Measurements from ENCODE around the gene CLTA. TPM values are rescaled to one million over a fixed set of nuclear protein-coding genes. Genes with fewer than 3 reads are reported as not detected.

Gene CLTA
- total RNA-seq (100 to 1,000 TPM in 1 of 5 experiments, 10 to 100 TPM in 4; 32.2 to 140 (median 69.5) TPM), polyA plus RNA-seq (100 to 1,000 TPM in 1 of 2 donors, 10 to 100 TPM in 1; 72.0 to 114 TPM), total RNA-seq (27.9 reads per million, percentile 58 among the genes with 10 or more reads in this experiment)

DNA sequence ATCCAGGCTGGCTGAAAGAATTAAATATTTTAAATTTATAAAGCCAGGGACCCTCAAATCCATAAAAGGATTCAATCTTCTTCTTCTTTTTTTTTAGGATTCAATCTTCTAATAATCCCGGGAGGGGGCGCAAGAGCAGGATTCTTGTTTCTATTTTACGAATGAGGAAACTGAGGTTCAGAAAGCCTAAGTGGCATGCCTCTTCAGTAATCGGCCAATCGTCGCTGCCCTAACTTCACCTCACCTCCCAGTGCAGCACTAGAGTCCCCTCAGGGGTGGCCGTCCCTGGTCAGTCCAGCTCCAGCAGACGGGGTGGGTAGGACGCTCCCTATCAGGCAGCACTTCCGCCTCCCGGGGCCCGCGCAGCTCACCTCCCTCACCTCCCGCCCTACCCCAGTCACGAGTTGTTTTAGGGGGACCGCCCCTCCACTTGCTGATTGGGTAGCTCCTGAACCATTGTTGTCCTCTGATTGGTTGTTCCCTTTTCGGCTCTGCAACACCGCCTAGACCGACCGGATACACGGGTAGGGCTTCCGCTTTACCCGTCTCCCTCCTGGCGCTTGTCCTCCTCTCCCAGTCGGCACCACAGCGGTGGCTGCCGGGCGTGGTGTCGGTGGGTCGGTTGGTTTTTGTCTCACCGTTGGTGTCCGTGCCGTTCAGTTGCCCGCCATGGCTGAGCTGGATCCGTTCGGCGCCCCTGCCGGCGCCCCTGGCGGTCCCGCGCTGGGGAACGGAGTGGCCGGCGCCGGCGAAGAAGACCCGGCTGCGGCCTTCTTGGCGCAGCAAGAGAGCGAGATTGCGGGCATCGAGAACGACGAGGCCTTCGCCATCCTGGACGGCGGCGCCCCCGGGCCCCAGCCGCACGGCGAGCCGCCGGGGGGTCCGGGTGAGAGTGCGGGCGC is at the start of gene CLTA:
Gene CLTA, plus strand, starts transcription at position 534 of the 902 bp plus-strand sequence. Its CDS starts 136 bp downstream, at position 670.
- H3K4me3 ChIP-seq (ENCODE audit: low read length) = peak within 1 kb of the TSS; percentile 98
- Mint-ChIP-seq H3K27me3 (no peaks in the 10 kb centered on the region), H3K4me3 (peak within 1 kb of the TSS; percentile 86 to 98 (median 95)), H3K4me1 (peaks cover 43 to 58% (median 49%) of the 10 kb centered on the region in 7 donors), H3K36me3 (peaks cover 0 to 18% (median 12%) of the 10 kb centered on the region in 5 donors), H3K27ac (peak within 1 kb of the TSS; percentile 80 to 97 (median 94)), H3K9me3 (no peaks in the 10 kb centered on the region)
- ChIA-PET CTCF (interaction anchor here (0.5 to 2.6 kb wide), 13 partner anchors 8 to 1482 kb away, joined by 3 to 25 read pairs (median 4); partner anchors contain the start of gene GNE), POLR2A (interaction anchor here (0.5 to 5.7 kb wide), 12 partner anchors 8 to 301 kb away, joined by 3 to 30 read pairs (median 4); partner anchors contain the start of gene GNE)
- ATAC-seq = peak; percentile 99
- intact Hi-C loops (cut with micrococcal nuclease) = loop anchor here (1.0 to 10.0 kb wide), 24 partner anchors 24 to 1813 kb away; partner anchors contain the start of genes GNE (in 2 of the 2), ATOSB (in 1 of the 2), FAM221B (in 1 of the 2) and GLIPR2 (in 1 of the 2)
- H3K9me3 ChIP-seq (ENCODE audit: control insufficient read depth in 2 of 3, low read length in 3 of 3) = no peaks in the 10 kb centered on the region
- H3K36me3 ChIP-seq (ENCODE audit: control insufficient read depth in 2 of 3, insufficient read depth in 3 of 3, low read length in 3 of 3) = peaks cover 0 to 12% (median 0%) of the 10 kb centered on the region in 3 experiments
- peak within 1 kb of the TSS; percentile 91 for H3K27ac ChIP-seq (ENCODE audit: low read depth, low read length)
- H3K4me1 ChIP-seq (ENCODE audit: control insufficient read depth in 2 of 2, insufficient read depth in 2 of 2, low read length in 2 of 2) = peaks cover 25 to 35% of the 10 kb centered on the region in 2 donors
- DNase-seq = peak; percentile 75 to 97 (median 96)
- H3K27me3 ChIP-seq (ENCODE audit: control insufficient read depth in 2 of 2, insufficient read depth in 2 of 2, low read length in 2 of 2) = no peaks in the 10 kb centered on the region

DNA sequence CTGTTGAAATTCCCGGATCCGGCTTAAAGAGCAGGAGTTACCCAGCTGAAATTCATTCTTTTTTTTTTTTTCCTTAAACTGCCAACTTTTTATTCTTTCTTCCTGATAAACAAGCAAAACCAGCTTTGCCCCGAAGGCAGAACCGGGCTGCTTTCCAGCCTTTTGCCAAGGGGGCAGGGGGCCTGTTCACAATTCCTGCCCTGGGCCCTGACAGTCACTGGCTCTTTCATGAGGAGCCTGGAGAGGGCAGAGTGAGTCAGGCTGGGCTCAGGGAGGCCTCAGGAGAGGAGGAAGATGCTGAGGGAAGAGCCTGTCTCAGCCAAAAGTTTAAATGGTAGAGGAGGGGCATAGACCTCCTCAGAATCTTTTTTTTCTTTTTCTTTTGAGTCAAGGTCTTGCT is 49.4 kb upstream of the CLTA start:
- H3K9me3 Mint-ChIP-seq = peaks cover 5 to 12% (median 11%) of the 10 kb centered on the region in 11 donors
- intact Hi-C loops (cut with micrococcal nuclease) = loop anchor here in 1 of 2 donors (2.0 to 5.0 kb wide), 3 partner anchors 50 to 346 kb away; partner anchors contain the start of genes CLTA and RNF38

GRCh38 chr9:36141761-36142160 is 49.0 kb upstream of the CLTA start:
- H3K9me3 Mint-ChIP-seq = peaks cover 5 to 15% (median 12%) of the 10 kb centered on the region in 11 donors
- Histone ChIP-seq H3K4me1 (ENCODE audit: control insufficient read depth in 2 of 2, insufficient read depth in 2 of 2, low read length in 2 of 2) (peaks cover 84 to 86% of the 10 kb centered on the region in 2 donors), H3K27me3 (ENCODE audit: control insufficient read depth in 2 of 2, insufficient read depth in 2 of 2, low read length in 2 of 2) (no peaks in the 10 kb centered on the region), H3K9me3 (ENCODE audit: control insufficient read depth in 2 of 3, low read length in 3 of 3) (peaks cover 0 to 11% (median 8%) of the 10 kb centered on the region in 3 experiments), H3K4me3 (ENCODE audit: low read length) (peak overlapping the region; percentile 49), H3K36me3 (ENCODE audit: control insufficient read depth in 2 of 3, insufficient read depth in 3 of 3, low read length in 3 of 3) (peaks cover 0 to 6% (median 0%) of the 10 kb centered on the region in 3 experiments), H3K27ac (ENCODE audit: low read depth, low read length) (peak overlapping the region; percentile 79)
- ATAC-seq (no peak), DNase-seq (no peak)
- H3K27me3 Mint-ChIP-seq = peaks cover 0 to 6% (median 0%) of the 10 kb centered on the region in 5 donors
- ChIA-PET CTCF (interaction anchor here (1.0 to 1.4 kb wide), 4 partner anchors 23 to 38 kb away, joined by 3 to 4 read pairs (median 3); partner anchors contain the start of gene CCIN), POLR2A (interaction anchor here (1.6 to 1.8 kb wide), 3 partner anchors 9 to 15 kb away, joined by 3 to 12 read pairs (median 8); no protein-coding TSS in a partner anchor)
- intact Hi-C loops (cut with micrococcal nuclease) = loop anchor here in 1 of 2 donors (2.0 to 5.0 kb wide), 3 partner anchors 49 to 346 kb away; partner anchors contain the start of genes CLTA and RNF38
- peaks cover 9 to 56% (median 14%) of the 10 kb centered on the region in 5 donors for H3K36me3 Mint-ChIP-seq
- H3K4me3 Mint-ChIP-seq = peak overlapping the region; percentile 55 to 93 (median 88)
- peaks cover 88 to 96% (median 94%) of the 10 kb centered on the region in 7 donors for H3K4me1 Mint-ChIP-seq
- H3K27ac Mint-ChIP-seq = peak overlapping the region; percentile 63 to 100 (median 98)

More for the DNA sequence above, 49.4 kb upstream of the CLTA start:
- H3K27ac Mint-ChIP-seq = peak overlapping the region in 8 of 9 donors; percentile 30 to 100 (median 98)
- DNase-seq (no peak), ATAC-seq (no peak)
- Histone ChIP-seq H3K4me3 (ENCODE audit: low read length) (no peak overlapping the region), H3K27me3 (ENCODE audit: control insufficient read depth in 2 of 2, insufficient read depth in 2 of 2, low read length in 2 of 2) (no peaks in the 10 kb centered on the region), H3K27ac (ENCODE audit: low read depth, low read length) (peak overlapping the region; percentile 79), H3K4me1 (ENCODE audit: control insufficient read depth in 2 of 2, insufficient read depth in 2 of 2, low read length in 2 of 2) (peaks cover 83 to 84% of the 10 kb centered on the region in 2 donors), H3K36me3 (ENCODE audit: control insufficient read depth in 2 of 3, insufficient read depth in 3 of 3, low read length in 3 of 3) (peaks cover 0 to 5% (median 0%) of the 10 kb centered on the region in 3 experiments), H3K9me3 (ENCODE audit: control insufficient read depth in 2 of 3, low read length in 3 of 3) (peaks cover 0 to 11% (median 8%) of the 10 kb centered on the region in 3 experiments)
- ChIA-PET POLR2A (interaction anchor here (1.6 to 1.8 kb wide), 3 partner anchors 10 to 15 kb away, joined by 3 to 12 read pairs (median 8); no protein-coding TSS in a partner anchor), CTCF (interaction anchor here (1.2 to 1.3 kb wide), 2 partner anchors 22 to 38 kb away, joined by 4 read pairs; no protein-coding TSS in a partner anchor)
- H3K27me3 Mint-ChIP-seq = peaks cover 0 to 6% (median 0%) of the 10 kb centered on the region in 5 donors
- peaks cover 7 to 54% (median 12%) of the 10 kb centered on the region in 5 donors for H3K36me3 Mint-ChIP-seq
- H3K4me3 Mint-ChIP-seq = peak overlapping the region; percentile 59 to 93 (median 84)
- peaks cover 88 to 93% (median 93%) of the 10 kb centered on the region in 7 donors for H3K4me1 Mint-ChIP-seq

DNA sequence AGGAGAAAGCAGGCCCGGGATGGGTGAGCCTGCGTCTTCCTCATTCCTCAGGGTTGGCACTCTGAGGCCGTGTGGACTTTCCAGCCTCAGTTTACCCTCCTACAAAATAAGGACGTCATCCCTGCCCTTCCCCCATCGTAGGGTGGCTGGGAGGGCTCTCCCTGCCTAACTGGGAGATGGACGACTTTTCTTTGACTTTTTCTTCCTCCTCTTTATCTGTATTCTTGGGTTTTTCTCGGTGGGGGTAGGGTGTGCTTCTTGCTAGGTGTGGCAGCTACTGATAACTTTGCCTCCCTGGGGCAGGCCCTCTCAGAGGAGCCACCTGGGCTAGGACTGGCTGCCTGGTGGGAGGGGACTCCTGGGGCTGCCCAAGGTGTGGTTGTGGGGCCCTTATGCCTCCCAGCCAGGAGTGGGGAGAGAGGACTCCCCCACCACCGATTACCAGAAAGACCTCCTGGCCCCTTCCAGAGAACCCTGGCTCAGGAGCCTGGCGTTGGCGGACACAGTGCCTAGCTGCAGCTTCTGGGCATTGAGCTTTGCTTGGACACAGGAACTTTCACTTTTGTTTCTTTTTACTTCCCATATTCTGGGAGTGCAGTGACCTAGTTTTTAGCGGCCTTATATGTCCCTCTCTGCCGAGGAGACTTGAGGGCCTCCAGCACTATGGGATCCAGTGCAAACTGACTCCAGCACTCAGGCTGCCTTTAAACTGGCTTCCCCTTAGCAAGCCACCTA is 48.0 kb upstream of the CLTA start:
- peaks cover 5 to 18% (median 14%) of the 10 kb centered on the region in 11 donors for H3K9me3 Mint-ChIP-seq
- no peaks in the 10 kb centered on the region for H3K27me3 ChIP-seq (ENCODE audit: control insufficient read depth in 2 of 2, insufficient read depth in 2 of 2, low read length in 2 of 2)
- peaks cover 9 to 65% (median 21%) of the 10 kb centered on the region in 5 donors for H3K36me3 Mint-ChIP-seq
- H3K27me3 Mint-ChIP-seq = peaks cover 0 to 3% (median 0%) of the 10 kb centered on the region in 5 donors
- H3K4me3 ChIP-seq (ENCODE audit: low read length) = peak overlapping the region; percentile 49
- H3K9me3 ChIP-seq (ENCODE audit: control insufficient read depth in 2 of 3, low read length in 3 of 3) = peaks cover 0 to 11% (median 8%) of the 10 kb centered on the region in 3 experiments
- peak overlapping the region; percentile 79 for H3K27ac ChIP-seq (ENCODE audit: low read depth, low read length)
- DNase-seq (no peak), ATAC-seq (peak; percentile 31)
- H3K27ac Mint-ChIP-seq = peak overlapping the region; percentile 89 to 100 (median 98)
- peaks cover 0 to 6% (median 0%) of the 10 kb centered on the region in 3 experiments for H3K36me3 ChIP-seq (ENCODE audit: control insufficient read depth in 2 of 3, insufficient read depth in 3 of 3, low read length in 3 of 3)
- POLR2A ChIA-PET = interaction anchor here (1.7 to 1.8 kb wide), 2 partner anchors 8 to 12 kb away, joined by 8 to 12 read pairs; no protein-coding TSS in a partner anchor
- intact Hi-C loops (cut with micrococcal nuclease) = loop anchor here in 1 of 2 donors (1.0 to 5.0 kb wide), 3 partner anchors 9 to 345 kb away; partner anchors contain the start of gene RNF38
- CTCF ChIA-PET = interaction anchor here (0.7 to 1.4 kb wide), 5 partner anchors 22 to 41 kb away, joined by 3 to 8 read pairs (median 3); partner anchors contain the start of gene CCIN
- H3K4me3 Mint-ChIP-seq = peak overlapping the region; percentile 84 to 94 (median 90)
- H3K4me1 ChIP-seq (ENCODE audit: control insufficient read depth in 2 of 2, insufficient read depth in 2 of 2, low read length in 2 of 2) = peaks cover 86 to 87% of the 10 kb centered on the region in 2 donors
- peaks cover 90 to 98% (median 95%) of the 10 kb centered on the region in 7 donors for H3K4me1 Mint-ChIP-seq

GRCh38 chr9:36143245-36143641 is 47.5 kb upstream of the CLTA start:
- ChIA-PET POLR2A (interaction anchor here (1.0 to 1.5 kb wide), 4 partner anchors 9 to 16 kb away, joined by 4 to 8 read pairs (median 6); no protein-coding TSS in a partner anchor), CTCF (interaction anchor here (1.2 to 1.7 kb wide), 3 partner anchors 24 to 41 kb away, joined by 3 to 6 read pairs (median 3); partner anchors contain the start of gene CCIN)
- H3K36me3 Mint-ChIP-seq = peaks cover 9 to 65% (median 21%) of the 10 kb centered on the region in 5 donors
- H3K27me3 ChIP-seq (ENCODE audit: control insufficient read depth in 2 of 2, insufficient read depth in 2 of 2, low read length in 2 of 2) = no peaks in the 10 kb centered on the region
- peak overlapping the region; percentile 79 for H3K27ac ChIP-seq (ENCODE audit: low read depth, low read length)
- peak overlapping the region; percentile 49 for H3K4me3 ChIP-seq (ENCODE audit: low read length)
- peaks cover 0 to 6% (median 0%) of the 10 kb centered on the region in 3 experiments for H3K36me3 ChIP-seq (ENCODE audit: control insufficient read depth in 2 of 3, insufficient read depth in 3 of 3, low read length in 3 of 3)
- H3K27ac Mint-ChIP-seq = peak overlapping the region; percentile 89 to 100 (median 98)
- H3K9me3 ChIP-seq (ENCODE audit: control insufficient read depth in 2 of 3, low read length in 3 of 3) = peaks cover 0 to 11% (median 8%) of the 10 kb centered on the region in 3 experiments
- intact Hi-C loops (cut with micrococcal nuclease) = loop anchor here in 1 of 2 donors (1.0 to 5.0 kb wide), 3 partner anchors 8 to 344 kb away; partner anchors contain the start of gene RNF38
- no peaks in the 10 kb centered on the region for H3K27me3 Mint-ChIP-seq
- peaks cover 88 to 98% (median 96%) of the 10 kb centered on the region in 7 donors for H3K4me1 Mint-ChIP-seq
- ATAC-seq = no peak
- peaks cover 5 to 18% (median 14%) of the 10 kb centered on the region in 11 donors for H3K9me3 Mint-ChIP-seq
- H3K4me3 Mint-ChIP-seq = peak overlapping the region; percentile 84 to 94 (median 90)
- no peak for DNase-seq
- peaks cover 86 to 89% of the 10 kb centered on the region in 2 donors for H3K4me1 ChIP-seq (ENCODE audit: control insufficient read depth in 2 of 2, insufficient read depth in 2 of 2, low read length in 2 of 2)
